HG02763 (cell line): ENCODE data around the gene DSCAML1.

ENCODE experiments used
- ATAC-seq: cut with Tn5 transposase; IDR thresholded peaks from one replicate; pipeline ENCODE4 v1.9.1; 2021; ENCODE audit warnings: mild to moderate bottlenecking, moderate library complexity; ENCODE audit not compliant: unreplicated experiment

The DSCAML1 gene

DNA sequence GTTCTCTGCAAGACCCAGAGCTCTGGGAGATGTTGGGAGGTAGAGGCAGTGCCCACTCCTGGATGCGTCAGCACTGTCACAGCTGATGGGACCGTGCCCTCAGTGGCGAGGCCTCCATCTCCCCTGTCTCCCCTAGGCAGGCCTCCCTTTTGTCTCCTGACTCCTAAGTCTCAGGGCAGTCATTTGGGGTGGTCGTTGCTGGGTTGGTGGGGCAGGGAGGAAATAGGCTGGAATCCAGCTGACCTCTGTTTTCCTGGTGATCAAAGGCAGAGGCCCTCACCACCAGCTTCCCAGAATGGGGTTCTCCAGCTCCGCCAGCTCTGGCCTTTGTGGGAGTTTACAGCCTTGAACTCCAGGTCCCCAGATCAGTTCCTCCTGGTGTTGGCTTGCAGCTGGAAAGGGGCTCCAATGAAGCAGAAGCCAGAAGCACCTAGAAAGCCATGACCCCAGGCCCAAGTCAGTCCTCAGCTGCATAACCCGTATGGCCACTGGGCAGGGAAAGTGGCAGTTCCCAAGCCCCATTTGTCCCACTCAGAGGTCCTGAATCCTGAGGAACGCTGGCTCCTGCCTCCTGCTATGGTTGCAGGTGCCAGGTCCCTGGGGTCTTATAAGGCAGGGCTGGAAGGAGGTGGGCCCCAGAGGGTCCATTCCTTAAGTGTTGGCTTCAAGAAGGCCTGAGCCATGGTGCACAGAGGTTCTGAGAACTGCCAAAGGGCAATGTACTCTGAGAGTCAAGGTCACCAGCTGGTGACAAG, 34.8 kb upstream of the DSCAML1 start:
- ATAC-seq = no peak

DNA sequence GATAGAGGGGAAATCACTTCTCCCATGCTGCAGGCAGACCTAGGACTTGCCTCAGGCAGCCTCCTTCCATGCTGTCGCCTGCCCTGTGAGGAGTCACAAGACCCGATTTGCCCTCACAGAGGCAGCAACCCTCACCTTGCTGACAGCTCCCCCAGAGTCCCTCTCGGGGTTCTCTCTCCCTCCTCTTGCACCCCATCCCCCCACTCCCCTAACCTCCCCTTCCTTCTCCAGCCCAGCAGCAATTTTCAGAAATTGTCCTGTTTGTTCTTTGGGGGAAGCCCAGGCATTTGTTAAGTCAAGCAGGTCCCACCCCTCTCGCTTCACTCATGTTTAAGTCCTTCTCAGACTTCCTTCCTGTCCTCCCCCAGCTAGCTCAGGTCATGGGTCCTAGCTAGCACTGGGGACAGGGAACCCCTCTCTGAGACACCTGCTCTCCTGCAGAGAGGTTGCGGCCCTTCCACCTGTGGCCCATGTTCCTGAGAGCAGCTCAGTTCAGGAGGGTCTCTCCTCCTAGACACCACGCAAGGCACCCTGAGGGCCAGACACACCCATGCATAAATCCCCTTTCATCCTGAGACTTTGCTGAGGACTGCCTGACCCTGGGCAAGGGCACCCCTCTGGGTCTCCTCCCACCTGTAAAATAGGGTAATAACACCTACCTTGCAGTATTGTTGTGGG, 33.8 kb upstream of the DSCAML1 start:
- no peak for ATAC-seq

GRCh38 chr11:117830072-117830471, 33.1 kb upstream of the DSCAML1 start:
- no peak for ATAC-seq

- ATAC-seq = no peak
Measured at GRCh38 chr11:117829369-117829725, 32.3 kb upstream of the DSCAML1 start.

GRCh38 chr11:117828611-117829368, 31.8 kb upstream of the DSCAML1 start:
- peak; percentile 42 for ATAC-seq

GRCh38 chr11:117827521-117828511, 30.8 kb upstream of the DSCAML1 start:
- ATAC-seq = no peak

DNA sequence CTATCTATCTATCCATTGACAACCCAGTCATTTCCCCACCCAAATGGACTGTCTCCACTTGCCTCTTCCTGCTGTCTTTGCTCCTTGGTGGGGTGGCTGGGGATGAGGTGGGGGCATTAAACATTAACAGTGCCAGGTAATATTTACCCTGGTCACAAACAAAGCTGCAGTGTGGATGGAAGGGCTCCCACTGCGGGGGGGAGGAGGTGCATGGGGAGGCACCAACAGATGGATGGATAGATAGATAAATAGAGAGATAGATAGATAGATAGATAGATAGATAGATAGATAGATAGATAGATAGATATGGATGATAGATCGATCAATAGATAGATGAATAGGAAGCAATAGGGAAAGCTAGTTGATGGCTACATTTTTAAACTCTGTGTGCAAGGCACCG, 29.8 kb upstream of the DSCAML1 start:
- no peak for ATAC-seq

GRCh38 chr11:117826190-117826570, 29.2 kb upstream of the DSCAML1 start:
- ATAC-seq = no peak

DNA sequence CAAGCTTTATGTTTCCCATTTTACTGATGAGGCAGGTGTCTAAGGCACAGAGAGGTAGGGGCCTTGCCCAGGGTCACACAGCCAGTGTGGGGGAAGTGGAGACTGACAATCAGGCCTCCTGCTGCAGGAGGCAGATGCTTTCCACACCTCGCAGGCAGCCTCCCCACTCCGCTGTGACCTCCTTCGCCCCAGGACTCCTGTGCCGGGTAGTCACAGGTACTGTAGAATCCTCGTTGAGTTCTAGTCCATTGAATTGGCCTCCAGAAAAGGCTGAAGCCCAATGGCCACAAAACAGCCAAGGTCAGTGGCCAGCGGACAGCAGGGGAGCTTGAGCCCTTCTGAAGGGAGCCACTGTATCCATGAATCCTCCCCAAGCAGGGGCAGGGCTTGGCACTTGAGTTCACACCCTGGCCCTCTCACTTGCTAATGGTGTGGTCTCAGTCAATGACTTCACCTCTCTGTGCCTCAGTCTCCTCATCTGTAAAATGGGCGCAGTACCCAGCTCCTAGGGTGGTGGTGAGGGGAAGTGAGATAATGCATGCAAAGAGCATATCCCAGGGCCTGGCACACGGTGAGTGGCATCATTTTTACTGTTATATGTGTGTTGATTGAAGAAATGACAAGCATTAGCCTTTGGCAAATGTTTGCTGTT, 28.6 kb upstream of the DSCAML1 start:
- no peak for ATAC-seq

DNA sequence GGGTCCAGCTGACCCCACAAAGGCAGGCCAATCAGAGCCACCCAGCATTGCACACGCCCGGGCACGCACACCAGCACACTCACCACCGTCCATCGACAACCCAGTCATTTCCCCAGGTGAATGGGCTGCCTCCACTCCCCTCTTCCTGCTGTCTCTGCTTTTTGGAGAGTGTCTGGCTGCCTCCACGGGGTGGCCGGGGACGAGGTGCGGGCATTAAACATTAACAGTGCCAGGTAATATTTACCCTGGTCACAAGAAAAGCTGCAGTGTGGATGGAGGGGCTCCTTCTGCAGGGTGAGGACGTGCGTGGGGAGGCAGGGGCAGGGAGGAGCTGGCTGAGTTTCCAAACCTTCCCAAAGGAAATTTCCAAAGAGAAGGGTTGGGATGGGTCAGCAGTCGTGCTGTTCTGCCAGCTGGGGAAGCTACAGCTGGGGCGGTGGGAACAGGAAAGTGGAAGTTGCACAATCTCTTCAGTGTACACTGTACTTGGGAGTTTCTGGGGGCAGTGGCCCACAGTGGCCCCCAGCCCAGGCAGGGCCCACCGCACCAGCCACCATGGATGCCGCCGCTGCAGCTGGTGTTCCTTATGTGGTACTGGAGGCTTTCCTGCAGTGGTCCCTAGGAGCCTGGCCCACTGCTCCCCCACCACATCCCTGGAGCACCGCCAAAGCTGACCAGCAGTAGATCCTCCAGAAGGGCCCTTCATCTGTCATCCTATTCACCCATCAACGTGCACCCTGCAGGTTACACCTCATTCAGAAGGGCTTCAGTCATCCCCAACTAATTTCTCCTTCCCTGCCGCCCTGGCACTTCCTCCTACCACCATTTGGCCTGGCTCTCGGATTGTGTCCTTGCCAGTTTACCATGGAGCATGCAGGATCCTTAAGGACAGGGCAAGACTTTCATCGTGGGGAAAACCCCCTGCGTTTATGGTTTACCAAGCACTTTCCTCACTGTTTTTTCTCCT, 27.8 kb upstream of the DSCAML1 start, which contains the start of gene FXYD2:
Gene FXYD2 (minus strand): TSS at position 174 of the 967 bp plus-strand sequence. CDS start 66 bp downstream, at position 108.
- no peak for ATAC-seq

DNA sequence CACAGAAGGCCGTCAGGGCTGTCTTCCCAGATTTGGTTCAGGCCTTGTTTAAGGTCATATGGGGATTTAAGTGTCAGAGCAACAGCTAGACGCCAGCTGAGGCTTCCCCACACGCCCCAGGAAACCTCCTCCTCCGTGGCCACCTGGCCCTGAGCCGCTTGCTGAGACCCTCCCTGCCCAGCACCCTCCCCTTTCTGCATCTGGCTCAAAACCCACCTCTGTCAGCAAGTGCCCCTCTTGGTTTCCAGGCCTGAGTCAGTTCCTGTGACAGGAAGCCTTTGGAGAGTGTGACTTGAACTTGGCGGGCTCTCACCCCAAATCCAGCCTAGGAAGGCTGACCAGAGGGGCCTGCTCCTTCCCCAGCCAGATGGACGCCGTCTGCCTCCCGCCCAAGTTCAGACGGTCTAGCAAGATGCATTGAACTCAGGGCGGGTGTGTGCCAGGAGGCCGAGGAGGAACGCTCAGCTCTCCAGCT, 27.0 kb upstream of the DSCAML1 start:
- no peak for ATAC-seq

- no peak for ATAC-seq
Measured at GRCh38 chr11:117823294-117823945, 26.4 kb upstream of the DSCAML1 start.

GRCh38 chr11:117822074-117823033, 25.3 kb upstream of the DSCAML1 start:
- no peak for ATAC-seq

- ATAC-seq = no peak
Measured at GRCh38 chr11:117821431-117821830, 24.4 kb upstream of the DSCAML1 start.

GRCh38 chr11:117820516-117820915, 23.5 kb upstream of the DSCAML1 start:
- ATAC-seq = no peak

- no peak for ATAC-seq
Measured at GRCh38 chr11:117820071-117820470, 23.1 kb upstream of the DSCAML1 start.
